H1 (cell line): ENCODE results near the gene RAP1A. TPM values are rescaled to one million over a fixed set of nuclear protein-coding genes. Genes with fewer than 3 reads are reported as not detected.

Experiments used
- CTCF ChIA-PET: fragments of 300-600 bp; sonication (Branson Sonifier 250); formaldehyde crosslinking; loops from one replicate; lab custom pipeline; 2021; ENCODE audit not compliant: partially characterized antibody; lab: Charles Lee
- POLR2A ChIA-PET: fragments of 300-600 bp; sonication (Branson Sonifier 250); formaldehyde crosslinking; loops from one replicate; lab custom pipeline; 2021; ENCODE audit warnings: inconsistent platforms; ENCODE audit not compliant: partially characterized antibody; lab: Charles Lee
- DNase-seq, 2 experiments: peaks; one replicate each; pipeline versions ENCODE4 v3.0.0 to v3.0.0-alpha.2; 2010 to 2022; ENCODE audit warnings: low spot score in 2 of 2, low read depth in 1 of 2, mixed read lengths in 1 of 2
- FAIRE-seq: peaks from 2 replicates; lab custom pipeline; 2011; peaks lifted over from hg19 to GRCh38; lab: Jason Lieb, UNC
- H2AFZ ChIP-seq: 2 replicates; pipeline ENCODE4 v1.8.1; 2012; ENCODE audit warnings: low read length, inconsistent platforms
- H2AK5ac ChIP-seq: 2 replicates; pipeline ENCODE4 v1.6.1; 2013; ENCODE audit warnings: low read depth, low read length
- H2BK120ac ChIP-seq: replicated peaks from 2 replicates; pipeline ENCODE3; 2013; ENCODE audit warnings: low read depth, low read length, inconsistent platforms
- H2BK12ac ChIP-seq: 2 replicates; pipeline ENCODE4 v1.6.1; 2013; ENCODE audit warnings: low read depth, low read length
- H2BK15ac ChIP-seq: 2 replicates; pipeline ENCODE4 v1.6.1; 2013; ENCODE audit warnings: low read length
- H2BK20ac ChIP-seq: 2 replicates; pipeline ENCODE4 v1.6.1; 2013; ENCODE audit warnings: low read length
- H2BK5ac ChIP-seq: 2 replicates; pipeline ENCODE4 v1.6.1; 2013; ENCODE audit warnings: low read depth, low read length
- H3K14ac ChIP-seq: 2 replicates; pipeline ENCODE4 v1.6.1; 2013; ENCODE audit warnings: inconsistent platforms; ENCODE audit not compliant: insufficient read length
- H3K18ac ChIP-seq: 2 replicates; pipeline ENCODE4 v1.6.1; 2013; ENCODE audit warnings: low read length; ENCODE audit errors: extremely low read depth
- H3K23ac ChIP-seq: 2 replicates; pipeline ENCODE4 v1.6.1; 2013; ENCODE audit warnings: inconsistent platforms; ENCODE audit not compliant: insufficient read length
- H3K23me2 ChIP-seq: 2 replicates; pipeline ENCODE4 v1.6.1; 2013; ENCODE audit warnings: low read depth, low read length
- H3K27ac ChIP-seq: 2 replicates; pipeline ENCODE4 v1.6.1; 2011; ENCODE audit warnings: low read depth, low read length, inconsistent platforms
- H3K27me3 ChIP-seq, 4 experiments: replicated peaks in 1 of 4; 1 replicate in 1 of 4; 2 replicates in 3 of 4; pipeline versions ENCODE4 v1.6.1 to v1.8.1; 2011 to 2013; ENCODE audit warnings: low read length in 3 of 4, mild to moderate bottlenecking in 3 of 4, inconsistent platforms in 2 of 4, mixed read lengths in 2 of 4, moderate library complexity in 1 of 4; ENCODE audit not compliant: control insufficient read depth in 3 of 4, insufficient read depth in 3 of 4; ENCODE audit errors: extremely low read depth in 1 of 4
- H3K36me3 ChIP-seq, 4 experiments: 2 replicates each; pipeline versions ENCODE4 v1.6.1 to v1.8.1; 2011 to 2013; ENCODE audit warnings: mild to moderate bottlenecking in 4 of 4, low read length in 3 of 4, moderate library complexity in 2 of 4, control low read depth in 1 of 4, inconsistent platforms in 1 of 4; ENCODE audit not compliant: insufficient read depth in 4 of 4, control insufficient read depth in 2 of 4
- H3K4ac ChIP-seq: replicated peaks from 2 replicates; pipeline ENCODE3; 2013; ENCODE audit warnings: low read length, low read depth, mixed read lengths, inconsistent platforms; ENCODE audit not compliant: insufficient read length
- H3K4me1 ChIP-seq, 4 experiments: replicated peaks in 1 of 4; 1 replicate in 1 of 4; 2 replicates in 3 of 4; pipeline versions ENCODE4 v1.6.1 to v1.8.1; 2011 to 2013; ENCODE audit warnings: low read length in 3 of 4, inconsistent platforms in 2 of 4, mixed read lengths in 1 of 4; ENCODE audit not compliant: insufficient read depth in 4 of 4, control insufficient read depth in 3 of 4
- H3K4me2 ChIP-seq, 2 experiments: 2 replicates each; pipeline versions ENCODE4 v1.6.1 to v1.8.1; 2011 to 2013; ENCODE audit warnings: low read depth in 2 of 2, low read length in 2 of 2, control low read depth in 1 of 2, inconsistent platforms in 1 of 2, mild to moderate bottlenecking in 1 of 2; ENCODE audit not compliant: insufficient read depth in 1 of 2
- H3K4me3 ChIP-seq, 4 experiments: fragments of 200-600, 300-600 bp in 1 of 4; sonication (generic), shearing (Covaris generic), sonication (Bioruptor Twin) in 1 of 4; 2 replicates each; pipeline versions ENCODE4 v1.5.1 to v1.8.1; 2011 to 2016; ENCODE audit warnings: low read length in 4 of 4, low read depth in 3 of 4, control low read depth in 2 of 4, inconsistent platforms in 2 of 4, mild to moderate bottlenecking in 2 of 4, mixed read lengths in 1 of 4, moderate library complexity in 1 of 4; ENCODE audit not compliant: insufficient read depth in 2 of 4; ENCODE audit errors: extremely low read depth in 1 of 4
- H3K56ac ChIP-seq: replicated peaks from 2 replicates; pipeline ENCODE3; 2013; ENCODE audit warnings: low read depth, mild to moderate bottlenecking, mixed read lengths, low read length, inconsistent platforms; ENCODE audit not compliant: insufficient read length
- H3K79me1 ChIP-seq: 2 replicates; pipeline ENCODE4 v1.6.1; 2013; ENCODE audit warnings: low read depth, low read length, control low read depth
- H3K79me2 ChIP-seq, 2 experiments: 2 replicates each; pipeline versions ENCODE4 v1.6.1 to v1.8.1; 2012 to 2013; ENCODE audit warnings: low read length in 2 of 2, mild to moderate bottlenecking in 2 of 2, inconsistent platforms in 1 of 2; ENCODE audit not compliant: insufficient read depth in 2 of 2, control insufficient read depth in 1 of 2
- H3K9ac ChIP-seq, 4 experiments: replicated peaks in 1 of 4; 1 replicate in 1 of 4; 2 replicates in 3 of 4; pipeline versions ENCODE4 v1.6.1 to v1.8.1; 2011 to 2013; ENCODE audit warnings: low read depth in 3 of 4, low read length in 3 of 4, control low read depth in 2 of 4, mild to moderate bottlenecking in 2 of 4, moderate library complexity in 2 of 4, inconsistent platforms in 1 of 4; ENCODE audit errors: extremely low read depth in 1 of 4
- H3K9me3 ChIP-seq, 2 experiments: 2 replicates each; pipeline versions ENCODE4 v1.6.1 to v1.8.1; 2012 to 2013; ENCODE audit warnings: mild to moderate bottlenecking in 2 of 2, moderate library complexity in 2 of 2, control low read depth in 1 of 2, inconsistent platforms in 1 of 2, low read depth in 1 of 2, low read length in 1 of 2, mixed read lengths in 1 of 2; ENCODE audit not compliant: insufficient read depth in 2 of 2
- H4K20me1 ChIP-seq, 2 experiments: replicated peaks in 1 of 2; 2 replicates each; pipeline versions ENCODE3 to v1.8.1; 2011 to 2013; ENCODE audit warnings: inconsistent platforms in 2 of 2, low read length in 2 of 2, mild to moderate bottlenecking in 1 of 2; ENCODE audit not compliant: insufficient read depth in 2 of 2, control insufficient read depth in 1 of 2
- H4K5ac ChIP-seq: 2 replicates; pipeline ENCODE4 v1.6.1; 2013; ENCODE audit warnings: low read length, low read depth, mixed read lengths, inconsistent platforms; ENCODE audit not compliant: insufficient read length
- H4K8ac ChIP-seq: 2 replicates; pipeline ENCODE4 v1.8.0; 2013; ENCODE audit warnings: mild to moderate bottlenecking, moderate library complexity, low read length, inconsistent platforms; ENCODE audit not compliant: insufficient read depth; ENCODE audit errors: extremely low read depth
- H4K91ac ChIP-seq: replicated peaks from 2 replicates; pipeline ENCODE3; 2013; ENCODE audit warnings: low read length, mixed read lengths, inconsistent platforms; ENCODE audit not compliant: insufficient read length
- ASH2L ChIP-seq: fragments of 200-600, 300-600 bp; sonication (generic); IDR thresholded peaks from one replicate; pipeline ENCODE4 v1.7.1; 2017; ENCODE audit warnings: low read length
- BRCA1 ChIP-seq: IDR thresholded peaks from 2 replicates; pipeline ENCODE4 v1.6.1; 2012; ENCODE audit warnings: low read depth, low read length, improper control_type of control experiment
- CTCF ChIP-seq, 3 experiments: IDR thresholded peaks; 1 replicate in 2 of 3; 2 replicates in 1 of 3; pipeline versions ENCODE4 v1.5.1 to v1.6.1; 2011; ENCODE audit warnings: low read length in 3 of 3, mild to moderate bottlenecking in 3 of 3, inconsistent platforms in 2 of 3, low read depth in 1 of 3, moderate library complexity in 1 of 3; ENCODE audit not compliant: insufficient read depth in 1 of 3; ENCODE audit errors: control extremely low read depth in 1 of 3
- FOSL1 ChIP-seq: IDR thresholded peaks from 2 replicates; pipeline ENCODE4 v1.6.1; 2011; ENCODE audit warnings: mild to moderate bottlenecking, low read depth, low read length, moderate library complexity; ENCODE audit not compliant: insufficient read depth
- KDM5A ChIP-seq: fragments of 200-600 bp; IDR thresholded peaks from 2 replicates; pipeline ENCODE4 v1.7.1; 2012; ENCODE audit warnings: mild to moderate bottlenecking, low read length, inconsistent platforms, mixed read lengths
- NANOG ChIP-seq: IDR thresholded peaks from 2 replicates; pipeline ENCODE4 v1.6.1; 2011; ENCODE audit warnings: low read length, low read depth, mild to moderate bottlenecking, inconsistent platforms; ENCODE audit not compliant: insufficient read depth, poor library complexity, severe bottlenecking
- NRF1 ChIP-seq: IDR thresholded peaks from 2 replicates; pipeline ENCODE4 v1.6.1; 2011; ENCODE audit warnings: mild to moderate bottlenecking, low read depth, low read length, improper control_type of control experiment
- PHF8 ChIP-seq: fragments of 200-600 bp; sonication (generic); conservative IDR thresholded peaks from 2 replicates; pipeline ENCODE4 v1.7.1; 2012; ENCODE audit warnings: low read depth, mild to moderate bottlenecking, inconsistent platforms, low read length, moderate library complexity
- POLR2AphosphoS5 ChIP-seq: IDR thresholded peaks from 2 replicates; pipeline ENCODE4 v1.6.1; 2011; ENCODE audit warnings: low read depth, low read length
- RBBP5 ChIP-seq: IDR thresholded peaks from 2 replicates; pipeline ENCODE4 v1.7.1; 2012; ENCODE audit warnings: low read depth, mild to moderate bottlenecking, inconsistent platforms, low read length, moderate library complexity, borderline replicate concordance
- SIX5 ChIP-seq: IDR thresholded peaks from 2 replicates; pipeline ENCODE4 v1.6.1; 2011; ENCODE audit warnings: mild to moderate bottlenecking, low read depth, low read length
- SP2 ChIP-seq: IDR thresholded peaks from 2 replicates; pipeline ENCODE4 v1.6.1; 2012; ENCODE audit warnings: mild to moderate bottlenecking, low read length, inconsistent platforms
- WGBS, 2 experiments: shearing (Covaris generic) in 1 of 2; methylation state at CpG; one replicate each; pipeline versions ENCODE4 v1.1.6 to v1.1.7; 2013 to 2015; ENCODE audit warnings: low lambda C conversion rate in 2 of 2, mixed read lengths in 2 of 2, inconsistent platforms in 1 of 2, low coverage in 1 of 2, missing lambda C conversion rate in 1 of 2; ENCODE audit not compliant: insufficient replicate concordance in 2 of 2, insufficient coverage in 1 of 2, insufficient read length in 1 of 2; ENCODE audit errors: extremely low coverage in 1 of 2, missing lambda C conversion rate in 1 of 2; 5-methylcytosine and 5-hydroxymethylcytosine counted together
- polyA plus RNA-seq, 7 experiments: library from polyadenylated mRNA; depleted of rRNA in 3 of 7; stranded (reverse) in 5 of 7; unstranded in 2 of 7; fragments of >200 nt in 5 of 7; fragments of 200-250 nt in 2 of 7; gene quantifications; 1 replicate in 5 of 7; 2 replicates in 1 of 7; 4 replicates in 1 of 7; pipeline versions ENCODE4 v1.2.1 to v1.2.3, GENCODE V29; 2011 to 2013; ENCODE audit warnings: missing spikeins in 2 of 7, mixed read lengths in 2 of 7
- total RNA-seq: library from RNA; stranded (reverse); fragmentation: NEBNext Ultra II Directional; extraction: Animal tissue kit (Norgen Biotek cat#: 25700); gene quantifications from 2 replicates; pipeline ENCODE4 v1.2.1, GENCODE V29; 2021

The RAP1A gene
- total and polyA plus RNA-seq, 2 of the 8 experiments (the other 6 are each of a cell fraction or from before 2014, with no cell fraction given) = 10.9 to 35.8 TPM

GRCh38 chr1:111727056-111727455 lies 107.5 kb downstream of the RAP1A start:
- no peak overlapping the region for H3K4ac ChIP-seq
- no peak overlapping the region for H2BK12ac ChIP-seq
- H2BK15ac ChIP-seq = no peak overlapping the region
- peaks cover 11% of the 10 kb centered on the region for H3K79me1 ChIP-seq
- H3K56ac ChIP-seq = no peak overlapping the region
- peaks cover 3 to 5% of the 10 kb centered on the region in 2 experiments for H4K20me1 ChIP-seq
- H2AFZ ChIP-seq = no peak overlapping the region
- no peak for DNase-seq
- H3K36me3 ChIP-seq = peaks cover 0 to 4% (median 2%) of the 10 kb centered on the region in 4 experiments; a peak in 3 of 8 replicates
- no peak overlapping the region for H4K8ac ChIP-seq
- H4K91ac ChIP-seq = no peak overlapping the region
- no peak overlapping the region for H3K9ac ChIP-seq
- H3K14ac ChIP-seq = no peak overlapping the region
- H2BK5ac ChIP-seq = no peak overlapping the region
- no peak overlapping the region for H3K23ac ChIP-seq
- no peak overlapping the region for H2AK5ac ChIP-seq
- FAIRE-seq = no peak
- H2BK20ac ChIP-seq = no peak overlapping the region
- H3K27ac ChIP-seq = no peak overlapping the region
- no peaks in the 10 kb centered on the region for H3K9me3 ChIP-seq
- ChIA-PET POLR2A (interaction anchor here (1.0 to 18.0 kb wide), 3 partner anchors 10 to 28 kb away, joined by 3 to 343 read pairs (median 7); partner anchors contain the start of gene INKA2), CTCF (interaction anchor here (40.4 to 42.0 kb wide), 2 partner anchors 3 to 17 kb away, joined by 1070 read pairs; partner anchors contain the start of genes DDX20 and INKA2)
- WGBS, 2 experiments = 92% methylated on average over 14 of the region's 18 CpGs; no CpG with 5 or more reads in 1 of the 2 experiments
- no peaks in the 10 kb centered on the region; a peak in 1 of 7 replicates for H3K27me3 ChIP-seq
- H2BK120ac ChIP-seq = no peak overlapping the region
- H3K23me2 ChIP-seq = no peaks in the 10 kb centered on the region; the same call in 1 of the 2 replicates
- H3K4me3 ChIP-seq = no peak overlapping the region
- H3K4me1 ChIP-seq = peaks cover 0 to 20% (median 8%) of the 10 kb centered on the region in 4 experiments; a peak in 5 of 7 replicates
- peaks cover 0 to 18% of the 10 kb centered on the region in 2 experiments; a peak in 2 of 4 replicates for H3K79me2 ChIP-seq
- H4K5ac ChIP-seq = no peak overlapping the region
- no peak overlapping the region for H3K18ac ChIP-seq
- H3K4me2 ChIP-seq = no peak overlapping the region
- no peak for TF ChIP-seq NANOG
- no peak for TF ChIP-seq FOSL1
- no peak for TF ChIP-seq SIX5
- no peak for TF ChIP-seq CTCF (IDR thresholded peaks at IDR 0.05; ENCODE audit: control extremely low read depth in 1 of 3, insufficient read depth in 1 of 3, low read depth in 1 of 3, low read length in 3 of 3)
- TF ChIP-seq NRF1 = no peak
- TF ChIP-seq PHF8 = no peak
- no peak for TF ChIP-seq BRCA1
- TF ChIP-seq ASH2L = no peak
- no peak for TF ChIP-seq KDM5A
- no peak for TF ChIP-seq POLR2AphosphoS5
- no peak for TF ChIP-seq SP2
- TF ChIP-seq RBBP5 = no peak
